Pulmonary artery endothelial cell (primary cell): ENCODE data around the gene PDE4D. TPM values are rescaled to one million over a fixed set of nuclear protein-coding genes. Genes with fewer than 3 reads are reported as not detected.
"Not testable (repeated sequence)": the region's sequence is repeated elsewhere in the genome, so short reads cannot be mapped to it uniquely, and the experiment has no call there.

Experiments used
- DNase-seq: peaks from one replicate; pipeline ENCODE4 v3.0.0-alpha.2; 2011; ENCODE audit warnings: low read depth, low spot score
- total RNA-seq: library from RNA; depleted of rRNA; stranded (reverse); fragments of >200 nt; gene quantifications from 2 replicates; pipeline ENCODE4 v1.2.3, GENCODE V29; 2014

PDE4D gene
- total RNA-seq, 1 donor from 2014 or later, result 22.4 TPM

DNA sequence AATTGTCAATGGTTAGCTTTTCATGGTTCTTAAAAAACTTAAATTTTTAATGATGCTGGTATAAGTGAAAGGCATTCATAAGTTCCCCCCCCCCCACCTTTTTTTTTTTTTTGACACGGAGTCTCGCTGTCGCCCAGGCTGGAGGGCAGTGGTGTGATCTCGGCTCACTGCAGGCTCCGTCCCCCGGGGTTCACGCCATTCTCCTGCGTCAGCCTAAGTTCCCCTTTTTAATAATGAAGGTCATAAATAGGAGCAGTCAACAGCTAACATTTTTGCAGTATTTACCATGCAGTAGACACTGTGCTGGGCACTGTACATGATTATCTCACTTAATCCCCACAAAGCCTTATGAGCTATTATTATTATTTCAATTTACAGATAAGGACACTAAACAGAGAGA lies 556.3 kb downstream of the PDE4D start:
- DNase-seq, result no peak

GRCh38 chr5:59335544-59335943 lies 558.0 kb downstream of the PDE4D start:
- DNase-seq, result no peak

DNA sequence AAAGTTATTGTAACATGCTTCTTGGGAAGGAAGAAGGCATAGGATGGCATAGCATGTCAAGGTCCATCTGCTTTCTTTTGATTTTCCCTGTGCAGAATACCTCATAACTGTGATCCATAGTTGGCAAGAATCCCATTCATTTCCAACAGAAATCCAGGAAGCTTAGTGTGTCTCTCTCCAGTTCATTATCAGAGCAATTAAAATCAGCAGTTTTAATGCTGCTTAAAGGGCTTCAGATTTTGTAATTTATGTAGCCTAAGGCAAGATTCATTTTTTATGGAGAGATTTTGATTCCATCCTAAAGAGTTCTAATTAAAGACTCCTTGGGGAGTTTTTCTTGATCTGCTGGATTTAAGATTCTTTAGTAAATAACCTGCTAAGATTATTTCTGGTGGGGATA lies 560.1 kb downstream of the PDE4D start:
- DNase-seq, result no peak

- DNase-seq, result no peak
Measured at GRCh38 chr5:59332236-59332973, 561.1 kb downstream of the PDE4D start.

GRCh38 chr5:59330680-59331079 lies 562.8 kb downstream of the PDE4D start:
- no peak for DNase-seq

DNA sequence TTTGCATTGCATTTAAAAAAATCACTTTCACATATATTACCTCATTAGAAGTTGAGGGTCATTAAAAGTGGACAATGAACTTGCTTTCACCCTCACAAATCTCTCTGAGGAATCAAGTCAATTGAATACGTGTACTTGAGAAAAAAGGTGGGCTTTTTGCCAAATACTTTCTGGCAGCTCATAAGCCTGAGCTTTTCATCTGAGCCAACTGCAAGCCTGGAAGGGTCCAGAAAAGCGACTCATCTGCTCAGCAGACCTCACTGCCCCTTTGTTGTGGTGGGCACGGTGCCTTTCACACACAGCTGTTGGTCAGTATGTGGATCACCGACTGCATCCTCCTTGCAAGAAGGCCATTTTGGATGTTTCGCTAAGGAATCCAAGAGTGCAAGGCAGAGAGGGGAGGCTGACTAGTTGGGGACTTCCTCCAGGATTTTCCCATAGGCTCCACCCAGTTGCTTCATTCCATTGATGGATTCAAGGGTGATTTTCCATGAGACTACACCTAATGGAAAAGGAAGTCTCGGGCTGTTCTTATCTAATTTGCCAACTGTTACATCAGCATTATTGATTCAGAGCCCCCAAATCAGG lies 564.7 kb downstream of the PDE4D start:
- DNase-seq, result peak; percentile 41

DNA sequence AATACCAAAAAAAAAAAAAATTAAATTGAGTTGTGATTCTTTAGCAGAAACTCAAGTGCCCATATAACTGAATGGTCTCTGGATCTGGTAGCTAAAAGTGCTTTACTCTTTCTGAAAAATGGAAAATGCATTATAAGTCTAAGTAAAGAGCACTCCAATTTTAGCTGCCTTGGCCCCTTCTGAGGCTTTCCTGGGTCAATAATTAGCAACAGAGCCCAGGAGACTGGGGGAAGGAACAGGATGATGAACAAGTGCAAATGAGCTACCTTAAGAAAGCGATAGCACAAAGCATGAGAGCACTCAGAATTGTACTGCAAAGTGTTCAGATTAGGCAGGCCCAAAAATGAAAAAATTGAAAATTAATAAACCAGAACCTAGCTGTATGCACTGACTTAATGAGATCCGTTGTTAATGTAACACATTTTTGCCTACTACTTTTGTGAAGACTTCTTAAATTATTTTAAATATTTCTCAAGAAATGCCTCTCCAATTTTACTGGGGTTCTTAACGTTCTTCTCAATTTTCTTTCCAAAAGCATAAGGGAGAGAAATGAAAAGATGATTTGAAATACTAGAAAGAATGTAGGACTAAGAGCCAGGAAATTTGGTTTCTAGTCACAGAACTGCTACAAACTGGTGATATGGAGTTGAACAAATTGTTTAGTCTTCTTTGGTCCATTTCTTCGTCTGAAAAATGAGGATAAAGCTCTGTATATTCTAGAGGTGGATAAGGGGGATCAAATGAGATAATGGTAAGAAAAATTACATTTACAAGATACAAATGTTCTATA lies 566.1 kb downstream of the PDE4D start:
- no peak for DNase-seq

GRCh38 chr5:59326596-59326995 lies 566.9 kb downstream of the PDE4D start:
- DNase-seq, result no peak

GRCh38 chr5:59325070-59325469 lies 568.5 kb downstream of the PDE4D start:
- DNase-seq, result no peak

DNA sequence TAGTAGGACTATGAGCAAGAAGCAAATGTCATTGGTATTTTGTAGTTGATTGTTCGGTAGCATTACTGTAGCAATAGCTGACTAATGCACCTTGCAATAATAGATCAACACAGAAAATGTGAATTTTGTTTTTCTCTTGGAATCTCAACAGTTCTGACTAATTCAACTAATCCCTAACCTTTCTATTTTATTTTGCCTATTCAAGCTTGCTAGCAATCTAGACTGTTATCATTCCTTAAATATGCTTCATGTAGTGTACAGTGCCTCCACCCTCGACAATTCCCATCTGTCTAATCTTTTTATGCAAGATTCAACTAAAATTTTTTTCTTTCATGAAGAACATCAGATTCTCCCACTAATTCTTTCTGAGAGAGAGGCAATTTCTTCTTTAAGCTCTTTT lies 570.6 kb downstream of the PDE4D start:
- no peak for DNase-seq

GRCh38 chr5:59322058-59322457 lies 571.5 kb downstream of the PDE4D start:
- no peak for DNase-seq

- DNase-seq, result no peak
Measured at GRCh38 chr5:59321642-59322041, 571.9 kb downstream of the PDE4D start.

DNA sequence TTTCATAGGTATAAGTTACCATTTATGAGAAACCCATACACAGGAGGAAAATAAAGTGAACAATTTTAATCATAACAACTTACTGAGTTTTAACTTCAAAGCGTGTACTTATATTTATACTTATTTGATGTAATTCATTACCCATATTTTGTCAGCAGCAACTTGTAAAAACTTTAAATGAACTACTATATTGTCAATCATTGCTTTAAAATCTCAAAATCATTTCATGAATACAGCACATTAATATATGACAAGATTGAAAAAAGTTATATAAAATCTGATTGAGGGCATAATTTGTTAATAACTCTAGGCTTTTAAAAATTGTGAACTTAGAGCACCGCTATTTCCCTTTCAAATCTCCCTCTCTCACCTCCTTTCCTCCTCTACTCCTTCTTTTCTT lies 573.1 kb downstream of the PDE4D start:
- DNase-seq, result no peak

DNA sequence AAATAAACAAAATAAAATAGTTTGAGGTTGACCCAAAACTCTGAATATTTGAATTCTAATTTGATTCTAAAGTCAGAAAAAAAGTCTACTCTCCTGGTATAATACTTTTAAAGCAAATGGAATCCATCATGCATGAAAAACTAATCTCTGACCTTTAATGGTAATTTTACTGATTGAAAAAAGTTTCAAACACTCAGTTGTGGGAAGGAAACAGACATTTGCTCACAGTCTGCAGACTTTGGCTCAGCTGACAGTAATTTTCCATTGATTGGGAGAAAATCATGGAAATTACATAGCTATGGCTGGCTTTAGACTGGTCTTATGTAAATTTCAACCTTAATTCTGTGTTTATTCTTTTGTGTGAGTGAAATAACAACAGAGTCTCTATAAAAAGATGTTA lies 574.3 kb downstream of the PDE4D start:
- DNase-seq, result no peak

DNA sequence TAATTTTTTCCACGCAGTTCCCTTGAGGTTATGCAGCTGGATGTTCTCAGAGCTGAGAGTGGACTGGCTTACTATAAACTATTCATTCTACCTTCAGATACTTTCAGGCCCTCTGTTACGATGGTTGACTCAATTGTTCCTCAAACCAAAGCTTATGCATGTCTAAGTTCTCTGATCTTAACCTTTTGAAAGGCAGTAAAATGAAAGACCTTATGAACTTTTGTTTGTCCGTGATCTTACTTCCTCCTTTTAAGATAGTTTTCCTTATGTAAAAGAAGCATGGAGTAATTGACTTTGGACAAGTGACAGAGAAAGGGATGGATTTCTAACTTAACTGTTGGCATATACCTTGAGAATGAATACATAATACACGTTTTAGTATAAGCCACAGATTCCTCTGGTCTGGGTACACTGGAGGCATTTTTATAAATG lies 575.7 kb downstream of the PDE4D start:
- no peak for DNase-seq

GRCh38 chr5:59317023-59317773 lies 576.3 kb downstream of the PDE4D start:
- DNase-seq, result no peak

- DNase-seq, result no peak
Measured at GRCh38 chr5:59312223-59312622, 581.3 kb downstream of the PDE4D start.

GRCh38 chr5:59308685-59309084 lies 584.8 kb downstream of the PDE4D start:
- DNase-seq, result not testable (repeated sequence)

- not testable (repeated sequence) for DNase-seq
Measured at GRCh38 chr5:59303289-59303716, 590.2 kb downstream of the PDE4D start.

GRCh38 chr5:59302509-59302908 lies 591.0 kb downstream of the PDE4D start:
- DNase-seq, result not testable (repeated sequence)

- peak; percentile 59 for DNase-seq
Measured at GRCh38 chr5:59301727-59302126, 591.8 kb downstream of the PDE4D start.

GRCh38 chr5:59300930-59301329 lies 592.6 kb downstream of the PDE4D start:
- no peak for DNase-seq
